Measurements from ENCODE around the gene PSMD2.

DNA sequence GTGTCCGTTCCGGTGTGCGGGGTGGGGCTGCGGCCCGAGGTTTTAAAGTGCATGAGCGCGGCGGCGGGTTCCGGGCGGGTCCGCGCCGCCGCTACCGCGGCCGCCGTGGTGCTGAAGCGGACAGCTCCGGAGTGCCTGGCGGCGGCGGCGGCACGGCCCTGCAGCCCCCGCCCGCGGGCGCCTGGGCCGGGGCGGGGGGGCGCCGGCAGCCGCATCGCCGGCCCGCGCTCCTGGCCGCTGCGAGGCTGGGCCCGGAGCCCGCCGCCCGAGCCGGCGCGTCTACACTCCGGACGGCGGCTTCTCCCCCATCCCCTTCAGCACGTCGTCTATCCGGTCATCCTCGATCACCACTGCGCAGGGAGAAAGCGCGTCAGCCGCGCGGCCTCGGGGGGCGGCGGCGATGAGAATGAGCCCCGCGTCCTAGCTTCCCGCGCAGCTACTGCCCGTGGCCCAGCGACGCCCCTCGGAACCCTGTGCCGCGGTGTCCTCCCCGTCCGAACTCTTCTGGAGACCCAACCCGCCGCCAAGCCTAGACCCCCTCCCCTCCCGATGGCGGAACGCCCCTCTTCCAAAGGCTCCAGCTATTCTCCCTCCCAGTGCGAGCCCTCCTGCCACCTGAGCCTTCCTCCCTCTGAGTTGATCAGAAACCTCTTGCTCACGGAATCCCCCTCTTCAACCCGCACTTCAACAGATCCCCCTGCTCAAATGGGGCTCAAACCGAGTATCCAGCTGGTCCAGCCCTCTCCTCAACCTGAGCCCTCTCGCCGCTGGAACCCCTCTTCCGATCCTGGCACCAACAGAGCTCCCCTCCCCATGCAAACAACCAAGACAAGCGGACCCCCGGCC is 38.9 kb upstream of the PSMD2 start:
- TF ChIP-seq, protein P1, sequence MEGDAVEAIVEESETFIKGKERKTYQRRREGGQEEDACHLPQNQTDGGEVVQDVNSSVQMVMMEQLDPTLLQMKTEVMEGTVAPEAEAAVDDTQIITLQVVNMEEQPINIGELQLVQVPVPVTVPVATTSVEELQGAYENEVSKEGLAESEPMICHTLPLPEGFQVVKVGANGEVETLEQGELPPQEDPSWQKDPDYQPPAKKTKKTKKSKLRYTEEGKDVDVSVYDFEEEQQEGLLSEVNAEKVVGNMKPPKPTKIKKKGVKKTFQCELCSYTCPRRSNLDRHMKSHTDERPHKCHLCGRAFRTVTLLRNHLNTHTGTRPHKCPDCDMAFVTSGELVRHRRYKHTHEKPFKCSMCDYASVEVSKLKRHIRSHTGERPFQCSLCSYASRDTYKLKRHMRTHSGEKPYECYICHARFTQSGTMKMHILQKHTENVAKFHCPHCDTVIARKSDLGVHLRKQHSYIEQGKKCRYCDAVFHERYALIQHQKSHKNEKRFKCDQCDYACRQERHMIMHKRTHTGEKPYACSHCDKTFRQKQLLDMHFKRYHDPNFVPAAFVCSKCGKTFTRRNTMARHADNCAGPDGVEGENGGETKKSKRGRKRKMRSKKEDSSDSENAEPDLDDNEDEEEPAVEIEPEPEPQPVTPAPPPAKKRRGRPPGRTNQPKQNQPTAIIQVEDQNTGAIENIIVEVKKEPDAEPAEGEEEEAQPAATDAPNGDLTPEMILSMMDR (IDR thresholded peaks at IDR 0.05), result no peak
- TF ChIP-seq POLR2A (IDR thresholded peaks at IDR 0.05; ENCODE audit: low read depth) (no peak), POLR2AphosphoS5 (IDR thresholded peaks at IDR 0.05) (no peak)

Measured in esophagus muscularis mucosa (tissue), 3 donors.